GM20431 (cell line): Measurements from ENCODE around the gene TMEM140.

Experiments
- in situ Hi-C: fragments of 300-500 bp; cut with MseI, MboI; formaldehyde crosslinking; loops from one replicate; pipeline ENCODE4 v1.15.0; 2020; ENCODE audit warnings: low sequenced_read_pairs; ENCODE audit not compliant: unreplicated experiment

The TMEM140 gene

DNA sequence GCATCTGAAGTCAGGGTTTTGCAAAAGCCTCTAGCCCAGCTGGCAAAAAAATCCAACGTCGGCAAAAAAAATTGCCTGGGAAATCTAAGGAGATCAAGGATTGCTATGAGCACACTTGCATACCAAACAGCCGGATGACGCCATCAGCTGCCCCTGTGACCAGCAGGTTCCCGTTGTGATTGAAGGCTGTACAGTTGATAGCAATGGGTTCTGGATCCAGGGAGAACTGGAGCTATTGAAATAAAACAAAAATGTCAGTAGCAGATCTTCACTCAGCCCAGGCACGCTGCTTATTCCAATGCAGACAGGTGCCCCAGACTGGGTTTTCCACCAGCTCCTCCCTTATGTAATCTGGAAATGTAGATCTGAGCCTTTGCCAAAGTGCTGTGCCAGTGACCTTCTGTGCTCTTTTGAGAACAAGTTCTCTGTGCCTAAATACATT is 41.4 kb downstream of the TMEM140 start:
- in situ Hi-C loops: loop anchor here (25.0 kb wide), 1 partner anchor 552 kb away; the partner anchor contains the start of gene BPGM

GRCh38 chr7:135189961-135190360 is 42.1 kb downstream of the TMEM140 start:
- in situ Hi-C loops: loop anchor here (25.0 kb wide), 1 partner anchor 553 kb away; the partner anchor contains the start of gene BPGM

DNA sequence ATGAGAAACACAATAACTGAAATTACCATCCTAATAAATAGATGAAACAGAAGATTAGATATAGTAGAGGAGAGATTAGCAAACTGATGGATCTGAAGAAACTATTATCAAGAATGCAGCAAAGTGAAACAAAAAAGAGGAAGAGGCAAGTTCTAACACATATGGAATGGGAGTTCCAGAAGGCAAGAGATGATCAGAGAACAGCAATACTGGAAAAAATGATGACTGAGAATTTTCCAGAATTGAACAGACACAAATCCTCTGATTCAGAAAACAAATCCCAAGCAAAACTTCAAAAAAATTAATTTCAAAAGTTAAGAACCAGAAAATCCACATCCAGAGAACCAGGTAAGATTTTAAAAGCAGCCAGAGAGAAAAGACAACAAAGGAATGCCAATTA is 42.8 kb downstream of the TMEM140 start:
- in situ Hi-C loops: loop anchor here (25.0 kb wide), 1 partner anchor 553 kb away; the partner anchor contains the start of gene BPGM

GRCh38 chr7:135192914-135193536 is 45.2 kb downstream of the TMEM140 start:
- in situ Hi-C loops: loop anchor here (25.0 kb wide), 1 partner anchor 556 kb away; the partner anchor contains the start of gene BPGM

GRCh38 chr7:135193615-135194081 is 45.8 kb downstream of the TMEM140 start:
- in situ Hi-C loops: loop anchor here (25.0 kb wide), 1 partner anchor 556 kb away; the partner anchor contains the start of gene BPGM

DNA sequence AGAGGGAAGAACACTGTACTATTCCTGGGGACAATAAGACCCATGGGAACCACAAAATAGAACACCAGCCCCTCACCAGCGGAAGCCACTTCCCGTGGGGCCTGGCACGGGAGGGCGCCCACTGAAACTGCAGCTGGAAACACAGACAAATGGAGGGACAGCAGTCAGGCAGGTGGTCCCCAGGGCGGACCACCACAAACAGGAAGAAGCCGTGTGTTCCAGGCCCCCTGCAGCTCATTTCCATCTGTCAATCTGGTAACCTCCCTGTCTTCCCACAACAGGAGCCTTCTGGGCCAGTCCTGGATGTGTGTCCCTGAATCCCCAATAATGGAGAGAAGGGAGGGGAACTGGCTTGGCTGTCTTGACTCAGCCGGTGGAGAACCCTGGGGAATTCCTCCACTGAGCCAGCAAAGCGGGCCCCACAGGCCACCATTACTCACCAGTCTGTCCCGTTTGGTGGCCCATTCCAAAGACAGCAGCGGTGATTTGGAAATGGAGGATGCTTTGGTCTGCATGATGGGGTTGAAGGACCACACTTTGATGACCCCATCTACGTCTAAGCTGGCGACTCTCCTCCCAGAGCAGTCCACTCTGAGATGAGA is 46.7 kb downstream of the TMEM140 start:
- in situ Hi-C loops: loop anchor here (25.0 kb wide), 1 partner anchor 557 kb away; the partner anchor contains the start of gene BPGM

DNA sequence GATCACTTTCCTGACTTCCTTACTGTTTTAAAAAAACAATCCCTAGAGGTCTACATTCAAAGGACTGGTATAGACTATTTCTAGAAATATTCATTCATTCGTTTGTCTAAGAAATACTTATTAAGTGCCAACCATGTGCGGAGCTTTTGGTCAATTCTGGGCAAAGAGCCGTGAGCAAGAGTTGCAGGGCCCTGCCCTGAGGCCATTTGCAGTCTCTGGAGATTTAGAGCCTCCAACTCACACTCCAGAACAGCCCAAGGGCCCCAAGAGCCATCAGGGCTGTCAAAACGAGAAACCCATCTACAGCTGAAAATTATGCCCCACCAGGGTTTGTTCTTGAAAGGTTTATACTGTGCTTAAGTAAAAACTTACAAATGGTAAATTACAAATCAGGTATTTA is 47.3 kb downstream of the TMEM140 start:
- in situ Hi-C loops: loop anchor here (25.0 kb wide), 1 partner anchor 558 kb away; the partner anchor contains the start of gene BPGM

GRCh38 chr7:135195968-135196629 is 48.2 kb downstream of the TMEM140 start:
- in situ Hi-C loops: loop anchor here (25.0 kb wide), 1 partner anchor 559 kb away; the partner anchor contains the start of gene BPGM

DNA sequence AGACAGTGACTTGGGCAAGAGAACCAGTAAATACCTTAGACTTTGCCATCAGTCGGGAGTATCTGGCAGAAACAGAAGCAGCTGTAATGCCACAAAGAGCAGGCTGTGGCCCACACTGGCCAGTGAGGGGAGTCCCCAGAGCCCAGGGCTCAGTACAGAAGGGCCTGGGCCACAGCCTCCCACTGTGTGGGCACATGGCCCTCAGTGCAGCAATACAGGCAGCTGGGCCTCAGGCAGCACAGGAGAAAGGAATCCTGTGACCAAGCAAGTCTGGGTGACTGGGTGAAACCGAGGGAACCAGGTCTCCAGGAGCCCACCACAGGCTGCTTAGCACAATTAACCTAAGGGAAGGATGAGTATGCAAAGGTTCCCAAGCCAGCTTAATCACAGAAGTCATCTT is 49.5 kb downstream of the TMEM140 start:
- in situ Hi-C loops: loop anchor here (25.0 kb wide), 1 partner anchor 560 kb away; the partner anchor contains the start of gene BPGM

DNA sequence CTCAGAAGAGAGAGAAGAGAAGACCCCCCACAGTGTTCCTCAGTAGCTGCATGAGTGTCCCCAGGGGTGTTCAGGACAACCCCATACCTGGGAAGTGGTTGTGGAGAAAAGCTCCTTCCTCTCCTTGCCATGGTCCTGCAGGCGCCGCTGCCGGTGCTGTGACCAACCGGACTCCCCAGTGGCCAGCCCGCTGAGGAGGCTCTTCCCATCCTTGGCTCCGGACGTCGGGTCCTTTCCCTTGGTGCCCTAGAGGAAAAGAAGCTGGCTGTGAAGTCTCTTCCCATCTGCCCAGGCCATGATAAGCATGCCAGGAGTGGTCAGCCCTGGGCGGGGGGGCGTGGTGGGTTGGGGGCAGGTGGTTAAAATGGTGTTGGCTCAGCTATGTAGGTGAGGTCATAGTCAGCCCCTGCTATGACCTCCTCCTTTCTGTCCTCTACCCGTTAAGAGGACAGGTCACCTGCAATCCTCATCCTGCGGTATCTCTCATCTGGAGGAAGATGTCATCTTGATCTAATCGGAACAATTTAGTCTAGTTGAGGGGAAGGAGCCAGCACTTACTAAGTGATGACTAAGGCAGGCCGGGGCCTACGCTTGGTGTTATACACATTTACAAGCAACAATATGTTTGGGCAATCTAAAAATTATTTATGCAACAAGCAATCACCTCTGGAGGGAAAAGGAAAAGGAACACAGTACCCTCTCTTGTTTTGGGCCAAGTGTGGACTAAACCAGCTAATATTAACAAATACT is 50.2 kb downstream of the TMEM140 start:
- in situ Hi-C loops: loop anchor here (25.0 kb wide), 1 partner anchor 561 kb away; the partner anchor contains the start of gene BPGM

DNA sequence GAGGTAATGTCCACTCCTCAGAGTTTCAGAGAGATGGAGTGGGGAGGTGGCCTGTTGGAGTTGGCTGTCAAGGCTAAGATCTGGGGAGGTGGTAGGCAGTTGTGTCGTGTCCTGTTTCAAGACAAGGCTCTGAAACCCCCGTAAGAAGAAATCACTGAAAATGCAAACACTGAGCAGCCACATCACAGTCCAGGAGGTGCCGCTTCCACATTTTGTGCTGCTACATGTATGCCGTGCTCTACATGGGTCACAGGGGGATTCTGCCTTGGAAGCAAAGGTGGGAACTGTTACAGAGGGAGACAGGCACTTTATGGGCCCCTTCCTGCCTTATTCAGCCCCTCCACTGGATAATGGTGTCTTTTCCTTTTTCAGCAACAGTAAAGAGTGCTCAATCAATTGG is 51.6 kb downstream of the TMEM140 start:
- in situ Hi-C loops: loop anchor here (25.0 kb wide), 1 partner anchor 562 kb away; the partner anchor contains the start of gene BPGM

DNA sequence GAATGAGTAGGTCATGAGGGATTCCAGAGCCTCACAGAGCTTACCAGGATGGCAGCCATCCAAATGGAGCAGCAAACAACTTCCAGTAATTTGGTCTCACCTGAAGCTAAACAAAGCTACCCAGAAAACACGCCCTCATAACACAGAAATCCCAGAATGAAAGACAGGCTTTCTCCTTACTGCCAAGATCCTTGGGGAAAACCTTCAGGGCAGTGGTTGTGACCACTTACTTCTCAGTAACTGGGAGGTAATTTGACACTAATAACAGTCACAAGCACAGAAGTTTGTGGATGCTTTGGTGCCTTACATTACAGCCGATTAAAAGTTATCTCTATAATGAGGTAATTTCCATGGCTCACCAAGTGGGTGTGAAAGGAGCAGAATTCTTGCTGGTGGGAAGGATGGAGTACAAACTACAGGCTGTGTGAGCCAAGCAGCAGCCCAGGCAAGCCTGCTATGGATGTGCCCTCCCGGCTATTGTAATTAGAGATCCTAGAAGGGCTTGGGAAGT is 53.0 kb downstream of the TMEM140 start:
- in situ Hi-C loops: no loop called here

DNA sequence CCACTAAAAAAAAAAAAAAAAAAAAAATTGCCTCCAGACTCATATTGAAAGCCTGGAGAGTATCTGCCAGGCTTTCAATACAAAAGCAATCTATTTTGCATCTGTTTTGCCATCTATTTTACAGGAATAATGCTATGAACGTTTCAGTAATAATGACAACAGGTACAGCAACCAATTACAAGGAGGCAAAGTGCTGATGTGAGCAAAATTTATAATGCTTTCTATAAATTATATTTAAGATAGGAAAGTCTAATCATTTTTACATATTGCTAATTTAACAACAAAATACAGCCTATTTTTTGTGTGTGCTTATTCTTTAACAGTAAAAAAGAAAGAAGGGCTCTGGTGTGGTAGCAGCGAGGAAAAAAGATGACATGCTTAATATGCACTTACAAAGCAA is 53.5 kb downstream of the TMEM140 start:
- in situ Hi-C loops: no loop called here

GRCh38 chr7:135204341-135204749 is 56.5 kb downstream of the TMEM140 start:
- in situ Hi-C loops: no loop called here

- in situ Hi-C loops: no loop called here
These were observed 57.0 kb downstream of the TMEM140 start for GRCh38 chr7:135204876-135205275.

GRCh38 chr7:135205850-135206249 is 58.0 kb downstream of the TMEM140 start:
- in situ Hi-C loops: no loop called here

DNA sequence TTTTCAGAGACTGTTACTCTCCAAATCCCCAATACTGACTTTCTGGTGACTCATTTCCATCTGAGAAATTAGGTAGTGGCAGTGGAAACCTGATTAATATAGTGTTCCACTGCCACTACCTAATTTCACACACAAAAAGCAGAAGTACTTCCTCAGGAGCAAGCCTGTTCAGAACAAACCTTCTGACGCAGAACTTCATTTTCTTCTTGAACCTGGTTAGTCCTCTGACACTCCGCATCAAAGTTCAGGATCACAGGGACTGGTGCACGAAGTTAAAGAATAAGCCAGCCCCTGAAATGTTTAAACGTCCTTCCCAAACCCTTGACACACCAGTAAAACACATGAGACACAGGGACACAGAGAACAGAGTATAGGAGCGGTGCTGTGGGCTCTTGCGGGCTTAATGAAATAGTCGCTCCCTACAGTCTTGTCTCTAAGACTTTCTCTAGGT is 59.1 kb downstream of the TMEM140 start:
- in situ Hi-C loops: no loop called here

DNA sequence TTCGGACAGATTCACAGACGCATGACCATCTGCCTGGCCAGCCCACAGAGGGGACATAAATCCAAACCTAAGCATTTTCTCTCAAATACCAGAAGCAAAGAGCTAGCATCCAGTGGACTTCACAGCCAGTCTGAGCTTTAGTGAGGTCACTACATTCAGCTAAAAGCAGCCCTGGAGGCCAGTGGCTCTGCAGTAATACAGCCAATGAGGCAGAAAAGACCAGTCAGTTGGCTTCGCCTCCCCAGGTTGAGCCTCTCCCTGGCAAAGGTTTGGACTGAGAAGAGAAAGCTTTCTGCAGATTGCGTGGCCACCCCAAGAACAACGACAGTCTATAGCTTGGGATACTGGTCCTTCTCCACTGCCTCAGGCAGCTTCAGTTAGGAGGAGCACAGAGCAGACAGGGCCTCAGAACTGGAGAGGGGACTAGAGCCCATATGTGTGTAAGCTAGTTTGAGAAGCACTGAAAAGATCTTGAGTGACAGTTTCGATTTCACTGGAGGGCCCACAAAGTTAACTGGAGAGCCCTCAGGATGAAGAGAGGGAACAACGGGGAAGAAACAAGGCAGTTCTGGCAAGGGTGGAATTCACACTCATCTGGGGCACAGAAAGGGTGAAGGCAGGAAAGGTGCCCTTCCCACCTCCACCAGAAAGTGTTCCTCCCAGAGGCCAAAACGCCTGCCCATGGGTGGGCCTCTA is 59.7 kb downstream of the TMEM140 start:
- in situ Hi-C loops: no loop called here
